Activated CD4-positive, alpha-beta T cell treated with anti-CD3 and anti-CD28 coated beads for 4 hours (primary cell): ENCODE measurements around the gene NINJ2.

Experiments used
- DNase-seq, 2 donors: peaks; one replicate each; pipeline ENCODE4 v3.0.0-alpha.2; 2020

NINJ2 gene

GRCh38 chr12:524167-524951, 138.9 kb downstream of the NINJ2 start:
- no peak for DNase-seq

GRCh38 chr12:522692-523378, 140.4 kb downstream of the NINJ2 start:
- no peak for DNase-seq

- no peak for DNase-seq
Observed at GRCh38 chr12:520119-520518, 143.1 kb downstream of the NINJ2 start.

DNA sequence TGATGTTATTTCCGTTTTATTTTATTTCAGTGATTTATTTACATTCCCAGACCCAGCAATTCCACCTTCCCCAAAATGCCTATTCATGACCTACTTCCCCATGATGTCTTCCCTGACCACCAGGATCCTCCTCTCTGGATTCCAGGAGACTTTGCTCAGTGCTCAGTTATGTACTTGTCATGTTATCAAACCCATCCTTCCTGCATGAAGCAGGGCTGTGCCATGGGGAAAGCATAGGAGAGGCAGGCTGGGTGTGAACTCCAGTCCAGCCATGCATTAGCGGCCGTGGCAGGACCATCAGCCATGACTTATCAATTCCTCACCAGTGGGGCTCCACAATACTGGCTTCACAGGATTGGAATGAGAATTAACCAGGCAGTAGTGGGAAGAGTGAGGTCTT, 145.7 kb downstream of the NINJ2 start:
- no peak for DNase-seq
